ENCODE data around the gene LTBP1. TPM values are rescaled to one million over a fixed set of nuclear protein-coding genes. Genes with fewer than 3 reads are reported as not detected.

Gene LTBP1
- total RNA-seq, 2 donors from 2014 or later: 2.2 to 33.8 TPM

GRCh38 chr2:33094303-33094702, 147.6 kb downstream of the LTBP1 start:
- no peak overlapping the region for H3K27ac Mint-ChIP-seq
- no peak overlapping the region for H3K4me3 Mint-ChIP-seq
- DNase-seq: no peak
- H3K36me3 Mint-ChIP-seq (ENCODE audit: low read depth): no peaks in the 10 kb centered on the region
- H3K27me3 Mint-ChIP-seq: peaks cover 39% of the 10 kb centered on the region
- no peaks in the 10 kb centered on the region for H3K9me3 ChIP-seq (ENCODE audit: control insufficient read depth, low read length, poor library complexity, severe bottlenecking)
- ATAC-seq: no peak
- H3K4me1 Mint-ChIP-seq: peaks cover 2% of the 10 kb centered on the region

- H3K9me3 ChIP-seq (ENCODE audit: control insufficient read depth, low read length, poor library complexity, severe bottlenecking): no peaks in the 10 kb centered on the region
- Mint-ChIP-seq H3K36me3 (ENCODE audit: low read depth) (peaks cover 3% of the 10 kb centered on the region), H3K4me3 (no peak overlapping the region), H3K4me1 (peaks cover 3% of the 10 kb centered on the region), H3K27me3 (peaks cover 51% of the 10 kb centered on the region), H3K27ac (no peak overlapping the region)
- DNase-seq (no peak), ATAC-seq (no peak)
Observed at GRCh38 chr2:33099989-33100388, 153.2 kb downstream of the LTBP1 start.

GRCh38 chr2:33100921-33101320, 154.2 kb downstream of the LTBP1 start:
- ATAC-seq: no peak
- Mint-ChIP-seq H3K27ac (no peak overlapping the region), H3K4me3 (no peak overlapping the region), H3K4me1 (peaks cover 3% of the 10 kb centered on the region), H3K36me3 (ENCODE audit: low read depth) (peaks cover 3% of the 10 kb centered on the region), H3K27me3 (peaks cover 58% of the 10 kb centered on the region)
- DNase-seq: no peak
- no peaks in the 10 kb centered on the region for H3K9me3 ChIP-seq (ENCODE audit: control insufficient read depth, low read length, poor library complexity, severe bottlenecking)

GRCh38 chr2:33104052-33104623, 157.4 kb downstream of the LTBP1 start:
- DNase-seq (no peak), ATAC-seq (no peak)
- H3K9me3 ChIP-seq (ENCODE audit: control insufficient read depth, low read length, poor library complexity, severe bottlenecking): no peaks in the 10 kb centered on the region
- Mint-ChIP-seq H3K27me3 (peaks cover 71% of the 10 kb centered on the region), H3K36me3 (ENCODE audit: low read depth) (peaks cover 3% of the 10 kb centered on the region), H3K27ac (no peak overlapping the region), H3K4me1 (peaks cover 3% of the 10 kb centered on the region), H3K4me3 (no peak overlapping the region)

DNA sequence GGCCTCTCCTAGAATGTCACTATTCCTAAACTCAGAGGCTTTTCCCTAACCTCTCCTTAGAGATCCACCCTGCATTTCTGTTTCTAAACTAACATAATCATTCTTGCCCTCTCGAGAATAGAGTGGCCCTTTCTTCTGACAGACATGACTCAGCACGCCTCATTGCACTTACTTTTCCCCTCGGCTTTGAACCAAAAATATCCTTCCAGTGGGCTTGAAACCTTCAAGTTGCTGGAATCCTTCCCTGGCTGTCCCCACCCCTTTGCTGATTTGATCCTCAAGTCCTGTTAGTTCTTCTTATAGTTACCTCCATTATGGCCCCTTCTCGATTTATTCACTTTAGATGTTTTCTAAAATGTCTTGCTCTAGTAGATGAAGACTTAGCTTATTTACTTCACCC, 158.0 kb downstream of the LTBP1 start:
- Mint-ChIP-seq H3K27ac (no peak overlapping the region), H3K27me3 (peaks cover 70% of the 10 kb centered on the region), H3K4me1 (peaks cover 3% of the 10 kb centered on the region), H3K4me3 (no peak overlapping the region), H3K36me3 (ENCODE audit: low read depth) (peaks cover 3% of the 10 kb centered on the region)
- ATAC-seq (no peak), DNase-seq (no peak)
- H3K9me3 ChIP-seq (ENCODE audit: control insufficient read depth, low read length, poor library complexity, severe bottlenecking): no peaks in the 10 kb centered on the region

- H3K27me3 Mint-ChIP-seq: peaks cover 79% of the 10 kb centered on the region
- H3K4me1 Mint-ChIP-seq: no peaks in the 10 kb centered on the region
- ATAC-seq: no peak
- H3K9me3 ChIP-seq (ENCODE audit: control insufficient read depth, low read length, poor library complexity, severe bottlenecking): no peaks in the 10 kb centered on the region
- no peak overlapping the region for H3K4me3 Mint-ChIP-seq
- peaks cover 3% of the 10 kb centered on the region for H3K36me3 Mint-ChIP-seq (ENCODE audit: low read depth)
- DNase-seq: no peak
- H3K27ac Mint-ChIP-seq: no peak overlapping the region
Observed at GRCh38 chr2:33106115-33106514, 159.4 kb downstream of the LTBP1 start.

- Mint-ChIP-seq H3K27me3 (peaks cover 79% of the 10 kb centered on the region), H3K27ac (no peak overlapping the region), H3K4me3 (no peak overlapping the region), H3K4me1 (no peaks in the 10 kb centered on the region), H3K36me3 (ENCODE audit: low read depth) (no peaks in the 10 kb centered on the region)
- DNase-seq: no peak
- no peaks in the 10 kb centered on the region for H3K9me3 ChIP-seq (ENCODE audit: control insufficient read depth, low read length, poor library complexity, severe bottlenecking)
- no peak for ATAC-seq
Observed at GRCh38 chr2:33107690-33108482, 161.1 kb downstream of the LTBP1 start.

DNA sequence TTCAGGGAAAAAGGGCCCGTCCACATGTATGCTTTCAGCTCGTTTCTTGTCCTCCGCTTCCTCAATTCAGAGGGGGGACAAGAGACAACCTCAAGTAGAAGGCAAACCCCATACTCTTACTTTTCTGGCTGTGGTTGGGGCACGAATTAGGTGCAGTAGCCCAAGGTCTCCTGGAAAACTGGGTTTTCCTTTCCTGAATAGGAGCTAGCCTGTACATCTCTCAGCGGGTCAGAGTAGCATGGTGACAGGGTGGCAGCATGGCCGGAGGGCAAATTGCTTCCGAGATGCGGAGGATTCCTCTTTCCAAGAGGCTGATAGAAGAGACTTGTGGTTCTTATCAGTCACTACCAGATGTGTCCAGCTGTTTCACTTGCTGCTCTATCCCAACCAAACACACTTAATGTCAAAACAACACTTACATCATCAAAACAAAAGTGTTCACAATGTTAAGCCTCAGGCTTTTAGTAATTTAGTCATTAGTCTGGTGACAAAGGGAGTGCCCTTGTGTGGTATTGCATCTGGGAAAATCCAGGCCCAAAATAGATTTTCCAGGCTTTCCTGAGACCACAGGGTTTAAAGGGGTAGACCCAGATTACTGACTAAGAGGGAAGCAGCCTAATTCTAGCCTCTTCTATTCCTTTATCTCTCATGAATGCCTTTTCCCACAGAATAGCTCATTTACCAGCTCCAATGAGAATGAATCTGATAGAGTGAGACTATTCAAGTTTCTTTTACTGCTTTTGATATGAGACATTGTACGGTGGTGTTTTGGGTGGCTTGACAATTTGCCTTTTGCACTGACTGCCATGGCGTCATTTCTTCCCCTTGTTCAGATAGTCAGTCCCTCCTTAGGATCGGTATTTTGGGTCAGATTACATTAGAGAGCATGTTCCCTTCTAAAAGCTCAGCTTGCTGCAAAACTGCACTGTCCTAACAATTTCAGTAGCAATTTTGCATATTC, 162.0 kb downstream of the LTBP1 start:
- no peaks in the 10 kb centered on the region for H3K9me3 ChIP-seq (ENCODE audit: control insufficient read depth, low read length, poor library complexity, severe bottlenecking)
- Mint-ChIP-seq H3K4me1 (no peaks in the 10 kb centered on the region), H3K27ac (no peak overlapping the region), H3K4me3 (no peak overlapping the region), H3K27me3 (peaks cover 71% of the 10 kb centered on the region), H3K36me3 (ENCODE audit: low read depth) (no peaks in the 10 kb centered on the region)
- ATAC-seq (no peak), DNase-seq (no peak)

DNA sequence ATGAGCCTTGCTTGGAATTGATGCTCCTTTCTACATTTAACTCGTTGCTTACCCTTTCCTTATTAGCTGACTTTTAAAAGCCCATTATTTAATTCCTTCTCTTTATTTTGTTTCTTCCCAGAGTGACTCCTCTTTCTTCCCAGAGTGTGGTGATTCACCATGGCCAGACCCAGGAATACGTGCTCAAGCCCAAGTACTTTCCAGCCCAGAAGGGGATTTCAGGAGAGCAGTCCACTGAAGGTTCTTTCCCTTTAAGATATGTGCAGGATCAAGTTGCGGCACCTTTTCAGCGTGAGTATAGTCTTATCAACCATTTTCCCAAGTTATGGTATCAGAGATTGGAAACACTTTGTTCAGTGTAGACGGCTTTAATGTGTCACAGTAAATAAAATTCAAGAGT, 163.7 kb downstream of the LTBP1 start:
- Mint-ChIP-seq H3K27ac (no peak overlapping the region), H3K36me3 (ENCODE audit: low read depth) (no peaks in the 10 kb centered on the region), H3K4me1 (no peaks in the 10 kb centered on the region), H3K4me3 (no peak overlapping the region), H3K27me3 (peaks cover 56% of the 10 kb centered on the region)
- DNase-seq (no peak), ATAC-seq (no peak)
- no peaks in the 10 kb centered on the region for H3K9me3 ChIP-seq (ENCODE audit: control insufficient read depth, low read length, poor library complexity, severe bottlenecking)

- no peaks in the 10 kb centered on the region for H3K36me3 Mint-ChIP-seq (ENCODE audit: low read depth)
- DNase-seq: no peak
- H3K27me3 Mint-ChIP-seq: peaks cover 51% of the 10 kb centered on the region
- H3K4me1 Mint-ChIP-seq: no peaks in the 10 kb centered on the region
- ATAC-seq: no peak
- no peak overlapping the region for H3K27ac Mint-ChIP-seq
- H3K4me3 Mint-ChIP-seq: no peak overlapping the region
- no peaks in the 10 kb centered on the region for H3K9me3 ChIP-seq (ENCODE audit: control insufficient read depth, low read length, poor library complexity, severe bottlenecking)
Observed at GRCh38 chr2:33111002-33111446, 164.3 kb downstream of the LTBP1 start.

DNA sequence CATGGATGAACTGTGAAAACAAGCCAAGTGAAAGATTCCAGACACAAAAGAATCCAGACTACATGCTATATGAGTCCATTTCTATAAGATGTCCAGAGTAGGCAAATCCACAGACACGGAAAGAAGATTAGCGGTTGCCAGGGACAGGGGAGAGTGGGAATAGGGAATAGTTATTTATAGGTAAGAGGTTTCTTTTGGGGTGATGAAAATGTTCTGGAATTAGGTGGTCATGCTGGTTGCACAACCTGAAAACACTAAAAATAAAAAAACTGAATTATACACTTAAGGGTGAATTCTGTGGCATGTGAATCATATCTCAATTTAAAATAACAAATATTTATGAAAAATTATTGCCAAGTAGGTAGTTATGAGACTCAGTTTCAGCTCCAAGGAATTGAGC, 168.4 kb downstream of the LTBP1 start:
- Mint-ChIP-seq H3K27me3 (peaks cover 35% of the 10 kb centered on the region), H3K36me3 (ENCODE audit: low read depth) (no peaks in the 10 kb centered on the region), H3K27ac (no peak overlapping the region), H3K4me3 (no peak overlapping the region), H3K4me1 (peaks cover 2% of the 10 kb centered on the region)
- no peaks in the 10 kb centered on the region for H3K9me3 ChIP-seq (ENCODE audit: control insufficient read depth, low read length, poor library complexity, severe bottlenecking)
- DNase-seq: no peak
- no peak for ATAC-seq

- ATAC-seq: no peak
- Mint-ChIP-seq H3K27me3 (peaks cover 30% of the 10 kb centered on the region), H3K27ac (no peak overlapping the region), H3K4me3 (no peak overlapping the region), H3K4me1 (peaks cover 2% of the 10 kb centered on the region), H3K36me3 (ENCODE audit: low read depth) (no peaks in the 10 kb centered on the region)
- DNase-seq: no peak
- H3K9me3 ChIP-seq (ENCODE audit: control insufficient read depth, low read length, poor library complexity, severe bottlenecking): no peaks in the 10 kb centered on the region
Observed at GRCh38 chr2:33115728-33116127, 169.0 kb downstream of the LTBP1 start.

- Mint-ChIP-seq H3K27ac (no peak overlapping the region), H3K4me3 (no peak overlapping the region), H3K36me3 (ENCODE audit: low read depth) (no peaks in the 10 kb centered on the region), H3K27me3 (peaks cover 21% of the 10 kb centered on the region), H3K4me1 (peaks cover 2% of the 10 kb centered on the region)
- ATAC-seq: no peak
- DNase-seq: no peak
- no peaks in the 10 kb centered on the region for H3K9me3 ChIP-seq (ENCODE audit: control insufficient read depth, low read length, poor library complexity, severe bottlenecking)
Observed at GRCh38 chr2:33116799-33117198, 170.0 kb downstream of the LTBP1 start.
